SW480 (cell line): Measurements from ENCODE around the gene EXTL1.

Source experiments
- DNase-seq: peaks from one replicate; pipeline ENCODE4 v3.0.0-alpha.2; 2016; ENCODE audit warnings: low spot score

Gene EXTL1

GRCh38 chr1:26044414-26044813, 22.8 kb downstream of the EXTL1 start:
- DNase-seq = no peak

GRCh38 chr1:26044971-26045721, 23.6 kb downstream of the EXTL1 start:
- no peak for DNase-seq

GRCh38 chr1:26045722-26046245, 24.2 kb downstream of the EXTL1 start, which contains the start of gene SLC30A2:
Gene SLC30A2 (minus strand): TSS chr1:26046118. CDS start chr1:26045896, 222 bp downstream.
- peak; percentile 18 for DNase-seq

GRCh38 chr1:26046246-26047095, 24.9 kb downstream of the EXTL1 start:
- DNase-seq = no peak

- no peak for DNase-seq
Observed at GRCh38 chr1:26047278-26047874, 25.8 kb downstream of the EXTL1 start.

GRCh38 chr1:26049531-26050247, 28.1 kb downstream of the EXTL1 start:
- DNase-seq = no peak

- DNase-seq = no peak
Observed at GRCh38 chr1:26050248-26050640, 28.7 kb downstream of the EXTL1 start.

GRCh38 chr1:26053718-26054560, 32.4 kb downstream of the EXTL1 start:
- DNase-seq = no peak

- no peak for DNase-seq
Observed at GRCh38 chr1:26055041-26055440, 33.5 kb downstream of the EXTL1 start.

GRCh38 chr1:26057189-26057588, 35.6 kb downstream of the EXTL1 start:
- no peak for DNase-seq

- no peak for DNase-seq
Observed at GRCh38 chr1:26058052-26058595, 36.5 kb downstream of the EXTL1 start.

GRCh38 chr1:26059906-26060305, 38.3 kb downstream of the EXTL1 start:
- no peak for DNase-seq

GRCh38 chr1:26060832-26061574, 39.4 kb downstream of the EXTL1 start:
- no peak for DNase-seq

- DNase-seq = no peak
Observed at GRCh38 chr1:26064553-26064952, 43.0 kb downstream of the EXTL1 start.

GRCh38 chr1:26066160-26066559, 44.6 kb downstream of the EXTL1 start:
- no peak for DNase-seq

- no peak for DNase-seq
Observed at GRCh38 chr1:26066857-26067256, 45.3 kb downstream of the EXTL1 start.

- no peak for DNase-seq
Observed at GRCh38 chr1:26067432-26067911, 45.9 kb downstream of the EXTL1 start, which contains the start of gene TRIM63. Gene TRIM63 (minus strand): TSS chr1:26067630. CDS start chr1:26067494, 136 bp downstream.

GRCh38 chr1:26069941-26070295, 48.3 kb downstream of the EXTL1 start:
- DNase-seq = no peak

GRCh38 chr1:26070296-26070962, 48.9 kb downstream of the EXTL1 start:
- peak; percentile 27 for DNase-seq
